KOPT-K1 (cell line): ENCODE data around the gene LYPLA2.

ENCODE experiments used
- H3K27ac ChIP-seq: fragments of 200-600 bp; sonication (generic); 2 replicates; pipeline ENCODE4 v1.5.1; 2016; ENCODE audit warnings: antibody characterized with exemption, mild to moderate bottlenecking, low read depth, low read length; ENCODE audit not compliant: poor library complexity, severe bottlenecking
- H3K36me3 ChIP-seq: fragments of 200-600 bp; sonication (generic); 2 replicates; pipeline ENCODE4 v1.5.1; 2017; ENCODE audit warnings: antibody characterized with exemption, mild to moderate bottlenecking, low read length, moderate library complexity; ENCODE audit not compliant: insufficient read depth
- H3K9me3 ChIP-seq: fragments of 200-600 bp; sonication (generic); 2 replicates; pipeline ENCODE4 v1.5.1; 2017; ENCODE audit warnings: antibody characterized with exemption, low read length, mild to moderate bottlenecking; ENCODE audit not compliant: insufficient read depth, poor library complexity, severe bottlenecking

Gene LYPLA2

GRCh38 chr1:23803674-23804073 lies 12.7 kb downstream of the LYPLA2 start:
- no peak overlapping the region for H3K27ac ChIP-seq
- peaks cover 3% of the 10 kb centered on the region for H3K36me3 ChIP-seq
- H3K9me3 ChIP-seq: no peaks in the 10 kb centered on the region

- Histone ChIP-seq H3K27ac (no peak overlapping the region), H3K36me3 (no peaks in the 10 kb centered on the region), H3K9me3 (no peaks in the 10 kb centered on the region)
Observed at GRCh38 chr1:23804183-23804835, 13.4 kb downstream of the LYPLA2 start.

GRCh38 chr1:23805025-23805424 lies 14.1 kb downstream of the LYPLA2 start:
- Histone ChIP-seq H3K27ac (no peak overlapping the region), H3K36me3 (no peaks in the 10 kb centered on the region), H3K9me3 (no peaks in the 10 kb centered on the region)

- H3K36me3 ChIP-seq: no peaks in the 10 kb centered on the region
- no peaks in the 10 kb centered on the region for H3K9me3 ChIP-seq
- H3K27ac ChIP-seq: no peak overlapping the region
Observed at GRCh38 chr1:23806280-23806679, 15.3 kb downstream of the LYPLA2 start.

- no peaks in the 10 kb centered on the region for H3K9me3 ChIP-seq
- no peak overlapping the region for H3K27ac ChIP-seq
- H3K36me3 ChIP-seq: no peaks in the 10 kb centered on the region
Observed at GRCh38 chr1:23807453-23807852, 16.5 kb downstream of the LYPLA2 start.

- H3K27ac ChIP-seq: no peak overlapping the region
- peaks cover 10% of the 10 kb centered on the region; the same call in 1 of the 2 replicates for H3K36me3 ChIP-seq
- no peaks in the 10 kb centered on the region for H3K9me3 ChIP-seq
Observed at GRCh38 chr1:23809751-23810171, 18.8 kb downstream of the LYPLA2 start.

GRCh38 chr1:23810818-23811540 lies 20.0 kb downstream of the LYPLA2 start:
- Histone ChIP-seq H3K36me3 (peaks cover 12% of the 10 kb centered on the region; the same call in 1 of the 2 replicates), H3K9me3 (no peaks in the 10 kb centered on the region)

GRCh38 chr1:23814016-23814415 lies 23.1 kb downstream of the LYPLA2 start:
- Histone ChIP-seq H3K36me3 (peaks cover 32% of the 10 kb centered on the region; the same call in 1 of the 2 replicates), H3K27ac (no peak overlapping the region), H3K9me3 (no peaks in the 10 kb centered on the region)

More at GRCh38 chr1:23810818-23811540, 20.0 kb downstream of the LYPLA2 start:
- H3K27ac ChIP-seq: no peak overlapping the region

GRCh38 chr1:23816361-23816760 lies 25.4 kb downstream of the LYPLA2 start:
- Histone ChIP-seq H3K9me3 (no peaks in the 10 kb centered on the region), H3K27ac (no peak overlapping the region), H3K36me3 (peaks cover 32% of the 10 kb centered on the region; the same call in 1 of the 2 replicates)

GRCh38 chr1:23816906-23817305 lies 26.0 kb downstream of the LYPLA2 start:
- Histone ChIP-seq H3K36me3 (peaks cover 32% of the 10 kb centered on the region; the same call in 1 of the 2 replicates), H3K9me3 (no peaks in the 10 kb centered on the region), H3K27ac (no peak overlapping the region)

- Histone ChIP-seq H3K27ac (no peak overlapping the region), H3K9me3 (no peaks in the 10 kb centered on the region), H3K36me3 (peaks cover 32% of the 10 kb centered on the region; the same call in 1 of the 2 replicates)
Observed at GRCh38 chr1:23817633-23818032, 26.7 kb downstream of the LYPLA2 start.

GRCh38 chr1:23823767-23824166 lies 32.8 kb downstream of the LYPLA2 start:
- H3K36me3 ChIP-seq: no peaks in the 10 kb centered on the region
- no peaks in the 10 kb centered on the region for H3K9me3 ChIP-seq
- H3K27ac ChIP-seq: no peak overlapping the region

- peak overlapping the region; percentile 80 for H3K27ac ChIP-seq
- no peaks in the 10 kb centered on the region for H3K36me3 ChIP-seq
- H3K9me3 ChIP-seq: no peaks in the 10 kb centered on the region
Observed at GRCh38 chr1:23824711-23825075, 33.7 kb downstream of the LYPLA2 start.

- Histone ChIP-seq H3K36me3 (no peaks in the 10 kb centered on the region), H3K9me3 (no peaks in the 10 kb centered on the region), H3K27ac (peak within 1 kb of the TSS; percentile 80)
Observed at GRCh38 chr1:23825076-23825761, 34.3 kb downstream of the LYPLA2 start, which contains the start of gene HMGCL. Gene HMGCL (minus strand): TSS chr1:23825429. CDS start chr1:23825415, 14 bp downstream.
